ENCODE measurements around the gene TOB1. TPM values are rescaled to one million over a fixed set of nuclear protein-coding genes. Genes with fewer than 3 reads are reported as not detected.
"Not testable (repeated sequence)": the region's sequence is repeated elsewhere in the genome, so short reads cannot be mapped to it uniquely, and the experiment has no call there.

Gene TOB1
- polyA plus RNA-seq, 12 donors, result 47.3 to 95.9 (median 58.0) TPM; not detected in 1

GRCh38 chr17:50872710-50873424, 6.7 kb upstream of the TOB1 start:
- DNase-seq, result no peak

DNA sequence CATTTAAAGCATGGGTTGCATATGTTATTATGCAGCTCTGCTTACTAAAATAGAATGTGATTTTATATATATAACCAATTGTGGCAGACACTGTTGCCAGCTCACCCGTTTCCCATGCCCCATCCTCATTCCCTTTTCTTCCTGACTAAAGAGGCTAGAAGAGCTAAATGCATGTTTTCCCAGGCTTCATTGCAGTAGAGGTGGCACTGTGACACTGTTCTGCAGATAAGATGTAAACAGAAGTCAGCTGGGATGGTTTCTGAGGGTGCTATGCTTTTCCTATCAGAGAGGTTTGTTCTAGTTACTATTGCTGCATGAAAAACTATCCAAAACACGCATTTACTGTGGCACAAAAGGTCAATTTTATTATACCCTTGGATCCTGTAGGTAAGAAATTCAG, 5.7 kb upstream of the TOB1 start:
- DNase-seq, result no peak

DNA sequence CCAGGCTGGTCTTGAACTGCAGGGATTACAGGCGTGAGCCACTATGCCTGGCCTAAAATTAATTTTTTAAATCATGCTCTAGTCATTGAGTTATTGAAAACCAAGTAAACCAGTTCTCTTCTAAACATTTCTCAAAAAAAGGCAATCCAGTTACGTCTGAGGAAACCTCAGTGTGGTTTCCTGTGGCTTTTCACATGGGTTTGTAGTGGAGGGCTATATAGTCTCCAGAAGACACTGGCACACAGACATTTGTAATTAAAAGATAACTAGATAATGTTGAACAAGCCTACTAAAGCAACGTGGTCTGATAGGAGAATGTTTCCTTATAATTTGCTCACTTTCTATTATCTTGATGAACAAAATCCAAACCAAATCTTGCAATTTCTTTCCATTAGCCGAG, 5.2 kb upstream of the TOB1 start:
- DNase-seq, result no peak

GRCh38 chr17:50868602-50869001, 2.4 kb upstream of the TOB1 start:
- DNase-seq, result no peak

GRCh38 chr17:50868140-50868438, 1.9 kb upstream of the TOB1 start:
- no peak for DNase-seq

DNA sequence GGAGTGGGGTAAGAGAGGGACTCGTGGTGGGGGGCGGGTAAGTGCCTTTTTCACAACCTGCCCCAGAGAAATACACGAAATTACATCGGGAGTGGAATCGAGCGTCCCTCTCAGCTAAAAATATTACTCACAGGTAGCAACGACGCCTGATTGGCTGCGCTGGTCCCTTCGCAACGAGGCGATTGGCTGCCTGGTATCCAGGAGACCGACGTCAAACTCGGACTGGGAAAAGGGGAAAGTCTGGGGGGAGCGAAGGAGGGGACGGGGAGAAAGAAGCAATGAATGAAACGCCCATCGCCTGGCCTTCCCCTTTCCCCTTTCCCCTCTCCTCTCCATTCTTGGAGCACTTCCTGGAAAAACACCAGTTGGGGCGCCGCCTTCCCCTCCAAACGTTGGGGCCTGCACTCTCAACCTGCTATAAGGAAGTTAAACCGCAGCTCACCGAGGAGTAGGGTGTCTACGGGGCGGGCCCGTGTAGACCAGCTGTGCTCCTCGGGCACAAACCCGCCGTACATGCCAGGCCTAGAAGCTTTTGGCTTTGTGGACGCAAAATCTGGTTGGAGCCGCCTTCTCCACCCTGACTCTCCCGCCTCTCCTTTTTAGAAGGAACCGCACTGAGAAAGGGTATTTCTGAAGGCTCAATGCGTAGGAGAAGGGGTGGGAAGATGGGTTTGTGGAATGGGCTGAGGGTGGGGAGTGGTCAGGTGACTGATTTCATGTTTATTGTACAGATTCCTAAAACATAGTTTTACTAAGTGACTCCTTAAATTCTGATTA, 1.4 kb upstream of the TOB1 start:
- peak; percentile 96 for DNase-seq

DNA sequence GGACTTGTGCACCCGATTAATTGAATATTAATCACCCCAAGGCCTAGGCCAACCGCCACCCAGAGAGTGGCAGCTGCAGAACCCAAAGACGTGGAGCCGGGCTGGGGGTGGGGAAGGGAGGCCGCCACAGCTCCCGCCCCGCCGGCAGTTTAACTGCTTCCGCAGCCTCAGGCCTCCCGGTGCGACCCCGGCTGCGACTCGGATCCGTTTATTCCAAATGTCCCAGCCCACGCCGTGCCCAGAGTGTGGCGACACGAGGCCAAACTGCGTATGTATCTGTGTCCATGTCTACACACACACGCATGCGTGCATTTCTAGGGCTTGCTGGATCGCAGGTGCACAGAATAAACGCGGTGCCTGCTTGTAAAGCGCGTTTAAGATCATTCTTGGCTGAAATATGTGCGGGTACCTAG, 802 bp upstream of the TOB1 start:
- DNase-seq, result peak; percentile 83

- DNase-seq, result no peak
Observed at GRCh38 chr17:50865868-50866260, 290 bp downstream of the TOB1 start.

GRCh38 chr17:50865060-50865867, 890 bp downstream of the TOB1 start:
- peak; percentile 50 for DNase-seq

DNA sequence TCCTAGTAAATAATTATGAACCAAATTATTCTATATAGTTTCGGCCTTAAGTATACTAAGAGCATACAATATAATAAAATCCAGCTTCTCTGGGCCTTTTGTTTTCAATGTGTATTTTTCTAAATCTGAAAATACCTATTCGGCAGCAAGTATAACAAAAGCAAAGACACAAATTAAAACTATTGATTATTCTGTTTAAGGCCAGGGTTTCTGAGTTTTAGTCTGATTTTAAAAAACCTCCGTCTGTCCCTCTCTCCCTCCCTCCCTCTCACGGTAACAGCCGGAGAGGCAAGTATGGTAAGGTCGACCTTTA, 1.5 kb downstream of the TOB1 start:
- no peak for DNase-seq

DNA sequence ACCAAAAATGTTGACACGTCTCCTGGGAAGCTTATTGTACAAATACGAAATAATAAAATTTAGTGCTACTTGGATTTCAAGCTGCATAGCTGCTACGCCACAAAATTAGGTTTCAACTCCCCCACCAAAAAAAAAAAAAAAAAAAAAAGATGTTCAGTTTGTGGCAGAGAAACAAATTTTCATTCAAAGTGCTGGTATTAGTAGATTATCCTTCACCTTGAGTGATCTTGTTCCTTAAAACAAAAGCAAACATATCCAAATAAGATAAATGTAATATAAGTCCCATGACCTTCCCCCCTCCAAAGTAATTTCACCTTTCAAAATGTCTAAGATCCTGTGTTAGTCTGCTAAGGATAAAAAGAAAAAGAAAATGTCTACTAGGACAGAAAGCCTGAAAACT, 2.2 kb downstream of the TOB1 start:
- DNase-seq, result no peak

DNA sequence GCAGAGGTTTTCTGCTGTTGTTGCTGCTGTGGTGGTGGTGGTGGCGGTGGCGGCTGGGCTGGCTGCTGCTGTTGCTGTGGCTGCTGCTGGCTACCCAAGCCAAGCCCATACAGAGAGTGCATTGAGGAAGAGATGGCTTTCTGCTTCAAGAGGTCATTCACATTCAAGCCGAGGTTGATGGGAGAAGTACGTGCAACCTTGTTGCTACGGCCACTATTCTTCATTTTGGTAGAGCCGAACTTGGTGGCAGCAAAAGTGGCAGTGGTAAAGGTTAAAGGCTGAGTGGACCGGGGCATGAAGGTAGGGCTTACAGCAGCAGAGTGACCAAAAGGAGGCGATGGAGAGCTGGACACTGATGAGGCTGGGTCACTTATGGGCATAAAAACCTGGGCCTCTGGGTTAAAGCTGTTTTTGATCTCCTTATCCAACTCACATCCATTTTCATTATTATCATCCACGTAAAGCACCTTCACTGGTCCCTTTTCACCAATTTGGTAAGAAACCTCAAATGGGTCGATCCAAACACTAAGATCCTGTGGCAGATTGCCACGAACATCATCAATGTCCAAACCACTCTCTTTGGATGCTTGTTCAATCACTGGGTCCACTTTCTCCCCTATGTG, 2.8 kb downstream of the TOB1 start:
- no peak for DNase-seq

DNA sequence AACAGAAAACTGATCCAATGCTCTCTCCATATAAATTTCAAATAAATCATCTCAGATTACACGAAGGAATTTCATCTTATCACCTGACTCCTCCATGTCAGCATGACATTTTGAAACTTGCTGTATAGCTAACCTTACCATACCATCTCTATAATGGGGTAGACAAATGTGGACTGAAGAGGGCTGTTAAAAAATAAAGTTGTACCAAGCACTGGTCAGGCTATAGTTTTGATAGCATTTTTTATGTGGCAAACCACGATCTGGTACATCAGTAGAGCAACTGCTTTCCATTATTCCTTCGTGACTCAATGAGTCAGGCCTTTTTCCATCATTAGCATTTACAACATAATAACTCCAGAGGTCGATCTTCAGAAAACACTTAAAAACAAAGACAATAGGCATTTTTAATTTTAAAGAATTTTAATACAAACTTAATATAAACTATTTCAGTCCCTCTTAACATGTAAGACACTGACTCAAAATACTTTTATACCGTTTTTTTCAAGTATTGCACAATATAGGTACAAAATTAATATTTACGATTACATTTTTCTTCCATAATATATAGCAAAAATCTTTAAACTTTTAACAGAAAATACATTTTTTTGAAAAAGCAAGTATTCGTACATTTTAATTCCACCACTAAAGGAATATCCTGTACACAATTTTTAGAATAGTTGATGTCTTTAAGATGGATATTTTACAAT, 4.2 kb downstream of the TOB1 start:
- no peak for DNase-seq

- DNase-seq, result no peak
Observed at GRCh38 chr17:50861334-50861676, 4.8 kb downstream of the TOB1 start.

DNA sequence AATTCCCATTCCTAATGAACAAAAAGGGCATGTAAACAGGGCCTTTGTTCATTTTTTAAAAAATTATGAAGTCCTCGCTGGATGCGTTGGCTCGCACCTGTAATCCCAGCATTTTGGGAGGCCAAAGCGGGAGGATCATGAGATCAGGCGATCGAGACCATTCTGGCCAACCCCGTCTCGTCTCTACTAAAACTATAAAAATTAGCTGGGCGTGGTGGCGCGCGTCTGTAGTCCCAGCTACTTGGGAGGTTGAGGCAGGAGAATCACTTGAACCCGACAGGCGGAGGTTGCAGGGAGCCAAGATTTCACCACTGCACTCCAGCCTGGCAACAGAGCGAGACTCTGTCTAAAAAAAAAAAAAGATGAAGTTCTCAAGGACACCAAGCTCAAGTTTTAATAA, 6.4 kb downstream of the TOB1 start:
- DNase-seq, result not testable (repeated sequence)

- DNase-seq, result no peak
Observed at GRCh38 chr17:50858486-50859225, 7.5 kb downstream of the TOB1 start.

DNA sequence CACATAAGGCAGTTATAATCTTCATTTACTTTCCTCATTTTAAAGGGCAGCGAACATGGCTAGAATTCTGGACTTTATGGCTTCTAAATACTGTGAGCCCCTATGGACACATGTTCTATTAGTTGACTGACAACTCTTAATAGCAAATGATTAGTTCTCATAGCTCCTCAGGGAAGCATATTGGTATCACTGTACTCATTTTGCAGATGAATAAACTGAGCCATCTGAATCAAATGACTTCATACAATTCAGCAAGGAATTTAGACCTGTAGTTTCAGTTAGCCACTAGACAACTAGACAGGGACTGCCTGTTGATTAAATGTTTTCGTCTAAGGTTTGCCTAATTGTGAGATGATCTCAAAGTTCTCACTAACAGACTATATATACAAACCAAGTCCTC, 9.7 kb downstream of the TOB1 start:
- DNase-seq, result no peak

- DNase-seq, result no peak
Observed at GRCh38 chr17:50855708-50856330, 10.3 kb downstream of the TOB1 start.

DNA sequence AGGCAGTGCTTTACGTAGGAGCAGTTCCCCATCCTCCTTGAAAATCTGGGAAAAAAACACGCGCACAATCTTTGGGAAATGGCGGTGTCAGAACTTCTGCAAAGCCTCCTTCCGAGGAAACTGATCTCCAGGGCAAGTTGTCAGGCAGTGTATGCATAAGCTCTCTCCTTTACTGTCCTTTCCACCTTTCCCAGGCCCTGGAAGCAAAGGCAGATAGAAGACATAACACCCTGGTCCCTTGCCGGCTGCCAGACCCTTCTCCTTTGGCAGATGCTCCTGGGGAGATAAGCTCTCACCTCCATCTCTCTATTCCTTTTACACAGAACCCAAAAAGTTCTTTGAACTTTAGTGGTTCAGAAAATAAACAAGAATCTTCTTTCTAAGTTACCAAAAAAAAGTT, 12.4 kb downstream of the TOB1 start:
- no peak for DNase-seq

GRCh38 chr17:50853015-50853615, 13.0 kb downstream of the TOB1 start:
- DNase-seq, result no peak

Measured in muscle of arm (tissue), 12 donors.